Loucy (cell line): ENCODE results near the gene NUAK1.

Experiments
- EZH2phosphoT487 ChIP-seq: fragments of 200-600 bp; IDR thresholded peaks from 2 replicates; pipeline ENCODE4 v1.6.1; 2018; ENCODE audit warnings: antibody characterized with exemption, mild to moderate bottlenecking, moderate library complexity, borderline replicate concordance
- TF ChIP-seq, protein P1 (sequence below): fragments of 200-600 bp; sonication (generic); conservative IDR thresholded peaks from 2 replicates; pipeline ENCODE4 v1.5.1; 2014; ENCODE audit warnings: mild to moderate bottlenecking, antibody characterized with exemption, low read length

DNA sequence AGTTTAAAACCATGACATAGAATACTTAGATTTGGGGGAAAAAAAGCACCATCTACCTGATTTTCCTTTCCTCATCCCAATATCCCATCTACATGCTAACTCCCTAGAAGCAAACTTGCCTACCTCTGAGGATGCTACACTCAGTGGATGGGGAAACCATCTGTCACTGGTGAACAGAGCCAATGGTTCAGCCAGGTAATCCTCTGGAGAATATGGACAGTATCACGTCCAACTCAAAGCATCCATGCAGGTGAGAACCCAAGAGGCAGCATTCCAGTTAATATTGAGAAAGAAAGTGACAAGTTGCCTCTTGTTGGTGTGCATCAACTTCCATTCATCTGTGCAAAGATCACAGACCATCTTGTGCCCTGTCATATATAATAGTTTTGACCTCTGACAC is 73.2 kb downstream of the NUAK1 start:
- TF ChIP-seq, protein P1, sequence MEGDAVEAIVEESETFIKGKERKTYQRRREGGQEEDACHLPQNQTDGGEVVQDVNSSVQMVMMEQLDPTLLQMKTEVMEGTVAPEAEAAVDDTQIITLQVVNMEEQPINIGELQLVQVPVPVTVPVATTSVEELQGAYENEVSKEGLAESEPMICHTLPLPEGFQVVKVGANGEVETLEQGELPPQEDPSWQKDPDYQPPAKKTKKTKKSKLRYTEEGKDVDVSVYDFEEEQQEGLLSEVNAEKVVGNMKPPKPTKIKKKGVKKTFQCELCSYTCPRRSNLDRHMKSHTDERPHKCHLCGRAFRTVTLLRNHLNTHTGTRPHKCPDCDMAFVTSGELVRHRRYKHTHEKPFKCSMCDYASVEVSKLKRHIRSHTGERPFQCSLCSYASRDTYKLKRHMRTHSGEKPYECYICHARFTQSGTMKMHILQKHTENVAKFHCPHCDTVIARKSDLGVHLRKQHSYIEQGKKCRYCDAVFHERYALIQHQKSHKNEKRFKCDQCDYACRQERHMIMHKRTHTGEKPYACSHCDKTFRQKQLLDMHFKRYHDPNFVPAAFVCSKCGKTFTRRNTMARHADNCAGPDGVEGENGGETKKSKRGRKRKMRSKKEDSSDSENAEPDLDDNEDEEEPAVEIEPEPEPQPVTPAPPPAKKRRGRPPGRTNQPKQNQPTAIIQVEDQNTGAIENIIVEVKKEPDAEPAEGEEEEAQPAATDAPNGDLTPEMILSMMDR = no peak
- no peak for TF ChIP-seq EZH2phosphoT487
